OCI-LY1 (cell line): ENCODE data around the gene PHYHD1.

Source experiments
- H2AFZ ChIP-seq: fragments of 200-600 bp; sonication (generic), shearing (Covaris generic); 2 replicates; pipeline ENCODE4 v1.6.0; 2014; ENCODE audit warnings: antibody characterized with exemption, mild to moderate bottlenecking, low read length
- H3F3A ChIP-seq: fragments of 200-600 bp; sonication (generic), shearing (Covaris generic); 2 replicates; pipeline ENCODE4 v1.6.0; 2014; ENCODE audit warnings: mild to moderate bottlenecking, antibody characterized with exemption, low read length, moderate library complexity; ENCODE audit not compliant: insufficient read depth
- H3K27ac ChIP-seq: fragments of 200-600 bp; sonication (generic); 2 replicates; pipeline ENCODE4 v1.5.1; 2014; ENCODE audit warnings: low read length, mixed run types, mild to moderate bottlenecking, low read depth; ENCODE audit not compliant: poor library complexity, severe bottlenecking
- H3K27me3 ChIP-seq: fragments of 200-600 bp; sonication (generic); 2 replicates; pipeline ENCODE4 v1.6.0; 2014; ENCODE audit warnings: antibody characterized with exemption, mild to moderate bottlenecking, low read length, moderate library complexity; ENCODE audit not compliant: insufficient read depth
- H3K36me3 ChIP-seq: fragments of 200-600 bp; sonication (generic); 2 replicates; pipeline ENCODE4 v1.6.1; 2014; ENCODE audit warnings: mild to moderate bottlenecking, antibody characterized with exemption, low read length, moderate library complexity, mixed read lengths; ENCODE audit not compliant: insufficient read depth
- H3K4me1 ChIP-seq: fragments of 200-600 bp; sonication (generic); 2 replicates; pipeline ENCODE4 v1.5.1; 2014; ENCODE audit warnings: mild to moderate bottlenecking, low read length, moderate library complexity; ENCODE audit not compliant: insufficient read depth, severe bottlenecking
- H3K4me2 ChIP-seq: fragments of 200-600 bp; sonication (generic), shearing (Covaris generic); 2 replicates; pipeline ENCODE4 v1.6.1; 2014; ENCODE audit warnings: low read length
- H3K4me3 ChIP-seq: fragments of 200-600 bp; sonication (generic); 2 replicates; pipeline ENCODE4 v1.5.1; 2014; ENCODE audit warnings: low read length, low read depth, mild to moderate bottlenecking, mixed read lengths; ENCODE audit not compliant: poor library complexity, severe bottlenecking
- H3K79me2 ChIP-seq: fragments of 200-600 bp; shearing (Covaris generic); 2 replicates; pipeline ENCODE4 v1.6.1; 2016; ENCODE audit warnings: mixed run types, low read length, mixed read lengths; ENCODE audit not compliant: insufficient read depth
- H3K9ac ChIP-seq: fragments of 200-600 bp; sonication (generic), shearing (Covaris generic); 2 replicates; pipeline ENCODE4 v1.6.1; 2014; ENCODE audit warnings: mild to moderate bottlenecking, low read length, mixed read lengths
- H3K9me2 ChIP-seq: fragments of 200-600 bp; sonication (generic), shearing (Covaris generic); 2 replicates; pipeline ENCODE4 v1.6.1; 2014; ENCODE audit warnings: low read depth, mild to moderate bottlenecking, low read length, mixed read lengths
- H3K9me3 ChIP-seq: fragments of 200-600 bp; shearing (Covaris generic); 2 replicates; pipeline ENCODE4 v1.6.1; 2014; ENCODE audit warnings: low read length, mixed read lengths
- H4K20me1 ChIP-seq: fragments of 200-600 bp; sonication (generic), shearing (Covaris generic); 2 replicates; pipeline ENCODE4 v1.6.0; 2016; ENCODE audit warnings: mild to moderate bottlenecking, low read length; ENCODE audit not compliant: insufficient read depth
- EZH2 ChIP-seq: fragments of 200-600 bp; sonication (generic), shearing (Covaris generic); IDR thresholded peaks from 2 replicates; pipeline ENCODE4 v1.8.0; 2017; ENCODE audit warnings: borderline replicate concordance, mixed run types, mild to moderate bottlenecking, antibody characterized with exemption, low read length, moderate library complexity, mixed read lengths
- TF ChIP-seq, protein P1 (sequence below): fragments of 200-600 bp; sonication (generic), shearing (Covaris generic); IDR thresholded peaks from 2 replicates; pipeline ENCODE4 v1.5.1; 2017; ENCODE audit warnings: mild to moderate bottlenecking, antibody characterized with exemption, low read length, moderate library complexity, mixed read lengths

Gene PHYHD1

DNA sequence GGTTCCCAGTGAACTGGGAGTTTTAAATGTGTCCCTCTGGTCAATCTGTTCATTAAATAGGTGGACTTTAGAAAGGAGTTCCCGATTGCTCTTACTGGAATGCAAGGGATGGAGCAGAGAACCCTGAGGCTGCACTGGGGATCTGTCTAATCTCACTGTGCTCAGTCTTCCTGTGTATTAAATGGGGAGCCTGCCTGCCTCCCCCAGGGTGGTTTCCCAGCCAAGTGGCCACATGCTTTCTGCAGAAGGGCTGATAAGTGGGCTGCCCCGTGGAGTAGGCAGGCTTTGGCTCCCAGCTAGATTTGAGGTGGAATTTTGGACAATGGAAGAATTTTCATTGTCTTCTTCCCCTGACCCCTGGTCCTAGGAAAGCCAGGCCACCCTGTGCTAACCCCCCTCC lies 14.0 kb upstream of the PHYHD1 start:
- no peak overlapping the region for H3K9ac ChIP-seq
- TF ChIP-seq, protein P1, sequence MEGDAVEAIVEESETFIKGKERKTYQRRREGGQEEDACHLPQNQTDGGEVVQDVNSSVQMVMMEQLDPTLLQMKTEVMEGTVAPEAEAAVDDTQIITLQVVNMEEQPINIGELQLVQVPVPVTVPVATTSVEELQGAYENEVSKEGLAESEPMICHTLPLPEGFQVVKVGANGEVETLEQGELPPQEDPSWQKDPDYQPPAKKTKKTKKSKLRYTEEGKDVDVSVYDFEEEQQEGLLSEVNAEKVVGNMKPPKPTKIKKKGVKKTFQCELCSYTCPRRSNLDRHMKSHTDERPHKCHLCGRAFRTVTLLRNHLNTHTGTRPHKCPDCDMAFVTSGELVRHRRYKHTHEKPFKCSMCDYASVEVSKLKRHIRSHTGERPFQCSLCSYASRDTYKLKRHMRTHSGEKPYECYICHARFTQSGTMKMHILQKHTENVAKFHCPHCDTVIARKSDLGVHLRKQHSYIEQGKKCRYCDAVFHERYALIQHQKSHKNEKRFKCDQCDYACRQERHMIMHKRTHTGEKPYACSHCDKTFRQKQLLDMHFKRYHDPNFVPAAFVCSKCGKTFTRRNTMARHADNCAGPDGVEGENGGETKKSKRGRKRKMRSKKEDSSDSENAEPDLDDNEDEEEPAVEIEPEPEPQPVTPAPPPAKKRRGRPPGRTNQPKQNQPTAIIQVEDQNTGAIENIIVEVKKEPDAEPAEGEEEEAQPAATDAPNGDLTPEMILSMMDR = no peak
- no peak for TF ChIP-seq EZH2
- no peaks in the 10 kb centered on the region for H3K79me2 ChIP-seq
- H3F3A ChIP-seq = no peaks in the 10 kb centered on the region
- H3K27ac ChIP-seq = no peak overlapping the region
- no peak overlapping the region for H3K4me2 ChIP-seq
- no peak overlapping the region for H3K4me3 ChIP-seq
- no peaks in the 10 kb centered on the region for H3K27me3 ChIP-seq
- H3K36me3 ChIP-seq = peaks cover 29% of the 10 kb centered on the region
- H3K9me2 ChIP-seq = no peaks in the 10 kb centered on the region
- no peaks in the 10 kb centered on the region for H3K9me3 ChIP-seq
- peaks cover 12% of the 10 kb centered on the region for H3K4me1 ChIP-seq
- no peaks in the 10 kb centered on the region for H4K20me1 ChIP-seq
- no peak overlapping the region for H2AFZ ChIP-seq

DNA sequence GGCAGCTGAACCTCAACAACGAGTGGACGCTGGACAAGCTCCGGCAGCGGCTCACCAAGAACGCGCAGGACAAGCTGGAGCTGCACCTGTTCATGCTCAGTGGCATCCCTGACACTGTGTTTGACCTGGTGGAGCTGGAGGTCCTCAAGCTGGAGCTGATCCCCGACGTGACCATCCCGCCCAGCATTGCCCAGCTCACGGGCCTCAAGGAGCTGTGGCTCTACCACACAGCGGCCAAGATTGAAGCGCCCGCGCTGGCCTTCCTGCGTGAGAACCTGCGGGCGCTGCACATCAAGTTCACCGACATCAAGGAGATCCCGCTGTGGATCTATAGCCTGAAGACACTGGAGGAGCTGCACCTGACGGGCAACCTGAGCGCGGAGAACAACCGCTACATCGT lies 12.4 kb upstream of the PHYHD1 start:
- Histone ChIP-seq H3K36me3 (peaks cover 33% of the 10 kb centered on the region), H2AFZ (no peak overlapping the region), H3K27me3 (no peaks in the 10 kb centered on the region), H3K4me3 (no peak overlapping the region), H3K79me2 (no peaks in the 10 kb centered on the region), H3K27ac (no peak overlapping the region), H3K9me2 (no peaks in the 10 kb centered on the region), H3K9ac (no peak overlapping the region), H3K4me2 (no peak overlapping the region), H4K20me1 (no peaks in the 10 kb centered on the region), H3F3A (no peaks in the 10 kb centered on the region), H3K4me1 (no peaks in the 10 kb centered on the region), H3K9me3 (no peaks in the 10 kb centered on the region)
- TF ChIP-seq, protein P1 = no peak
- no peak for TF ChIP-seq EZH2

DNA sequence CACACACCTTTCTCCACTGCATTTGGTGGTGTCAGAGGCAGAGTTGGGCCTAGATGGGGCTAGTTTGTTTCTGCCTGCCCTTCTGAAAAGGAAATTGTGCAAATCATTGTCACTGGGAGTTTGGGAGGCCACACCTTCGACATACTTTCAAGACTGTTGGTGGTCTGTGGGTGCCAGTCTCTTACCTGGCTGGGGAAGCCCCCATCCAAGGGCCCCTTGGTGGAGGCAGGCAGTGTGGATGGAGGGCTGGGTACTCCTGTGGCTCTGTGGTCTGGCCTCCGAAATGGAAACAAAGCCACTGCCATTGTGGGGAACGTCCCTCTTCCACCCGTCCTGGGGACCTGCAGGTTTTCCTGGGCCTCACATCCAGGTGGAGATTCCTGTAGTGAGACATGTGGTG lies 10.9 kb upstream of the PHYHD1 start:
- Histone ChIP-seq H3K9ac (no peak overlapping the region), H3K9me3 (no peaks in the 10 kb centered on the region), H3K9me2 (no peaks in the 10 kb centered on the region), H3K79me2 (no peaks in the 10 kb centered on the region), H3F3A (no peaks in the 10 kb centered on the region), H3K36me3 (peaks cover 33% of the 10 kb centered on the region), H3K27me3 (no peaks in the 10 kb centered on the region), H3K27ac (no peak overlapping the region), H3K4me2 (no peak overlapping the region), H4K20me1 (no peaks in the 10 kb centered on the region), H3K4me1 (no peaks in the 10 kb centered on the region), H3K4me3 (no peak overlapping the region), H2AFZ (no peak overlapping the region)
- no peak for TF ChIP-seq EZH2
- TF ChIP-seq, protein P1 = no peak
